PC-3 (cell line): ENCODE data around the gene IGIP. TPM values are rescaled to one million over a fixed set of nuclear protein-coding genes. Genes with fewer than 3 reads are reported as not detected.
"Not testable (repeated sequence)": the region's sequence is repeated elsewhere in the genome, so short reads cannot be mapped to it uniquely, and the experiment has no call there.

ENCODE experiments used
- ATAC-seq: fragments of 200-7000 bp; cut with Tn5 transposase; 2 replicates; pipeline ENCODE4 v1.9.1; 2020; ENCODE audit warnings: mild to moderate bottlenecking, moderate library complexity
- BruUV-seq: library from RNA; stranded (reverse); fragments of 400-500 nt; replicated peaks from 2 replicates; lab custom pipeline; 2021; lab: Mats Ljungman, UMichigan
- CTCF ChIA-PET: fragments of 300-600 bp; sonication (Branson Sonifier 250); formaldehyde crosslinking; loops from one replicate; lab custom pipeline; 2022; ENCODE audit warnings: antibody characterized with exemption; lab: Charles Lee
- POLR2A ChIA-PET: fragments of 300-600 bp; sonication (Branson Sonifier 250); formaldehyde crosslinking; loops from one replicate; lab custom pipeline; 2022; ENCODE audit warnings: antibody characterized with exemption; ENCODE audit not compliant: unreplicated experiment; lab: Charles Lee
- DNase-seq: peaks from one replicate; pipeline ENCODE4 v3.0.0-alpha.2; 2015
- H2AFZ ChIP-seq: fragments of 300-600 bp; sonication (generic); 2 replicates; pipeline ENCODE4 v1.6.0; 2016; ENCODE audit warnings: antibody characterized with exemption, low read length
- H3F3A ChIP-seq: fragments of 300-600 bp; sonication (generic); one replicate; pipeline ENCODE4 v1.6.0; 2017; ENCODE audit warnings: antibody characterized with exemption, low read length, control low read depth, mild to moderate bottlenecking; ENCODE audit not compliant: unreplicated experiment
- H3K27ac ChIP-seq: fragments of 300-600 bp; sonication (generic); 2 replicates; pipeline ENCODE4 v1.5.1; 2016; ENCODE audit warnings: mild to moderate bottlenecking, low read length
- H3K27me3 ChIP-seq: fragments of 300-600 bp; sonication (generic); 2 replicates; pipeline ENCODE4 v1.6.1; 2016; ENCODE audit warnings: low read length, mixed read lengths
- H3K36me3 ChIP-seq: fragments of 300-600 bp; sonication (generic); 2 replicates; pipeline ENCODE4 v1.6.1; 2016; ENCODE audit warnings: low read depth, mixed run types, low read length, mixed read lengths
- H3K4me1 ChIP-seq: fragments of 300-600 bp; sonication (generic); 2 replicates; pipeline ENCODE4 v1.5.1; 2016; ENCODE audit warnings: low read length; ENCODE audit not compliant: insufficient read depth
- H3K4me2 ChIP-seq: fragments of 300-600 bp; sonication (generic); 2 replicates; pipeline ENCODE4 v1.6.0; 2016; ENCODE audit warnings: low read length
- H3K4me3 ChIP-seq: fragments of 300-600 bp; sonication (generic); 2 replicates; pipeline ENCODE4 v1.5.1; 2016; ENCODE audit warnings: mild to moderate bottlenecking, low read length, mixed read lengths
- H3K79me2 ChIP-seq: fragments of 300-600 bp; sonication (generic); 2 replicates; pipeline ENCODE4 v1.6.1; 2017; ENCODE audit warnings: low read length, mixed read lengths
- H3K9ac ChIP-seq: fragments of 300-600 bp; sonication (generic); 2 replicates; pipeline ENCODE4 v1.6.0; 2016; ENCODE audit warnings: mild to moderate bottlenecking, low read length
- H3K9me2 ChIP-seq: fragments of 300-600 bp; sonication (generic); replicated peaks from 2 replicates; pipeline ENCODE4 v1.6.1; 2016; ENCODE audit warnings: mixed run types, low read length, mixed read lengths
- H3K9me3 ChIP-seq: fragments of 300-600 bp; sonication (generic); 2 replicates; pipeline ENCODE4 v1.6.1; 2016; ENCODE audit warnings: low read length, mixed read lengths
- H4K20me1 ChIP-seq: fragments of 300-600 bp; sonication (generic); 2 replicates; pipeline ENCODE4 v1.6.1; 2016; ENCODE audit warnings: low read length, mixed read lengths
- EZH2 ChIP-seq: fragments of 300-600 bp; sonication (generic); IDR thresholded peaks from one replicate; pipeline ENCODE4 v1.6.1; 2017; ENCODE audit warnings: antibody characterized with exemption, mild to moderate bottlenecking, low read length; ENCODE audit not compliant: unreplicated experiment
- EZH2phosphoT487 ChIP-seq: fragments of 300-600 bp; sonication (generic); IDR thresholded peaks from 2 replicates; pipeline ENCODE4 v1.6.1; 2018; ENCODE audit warnings: mild to moderate bottlenecking, antibody characterized with exemption, low read length, borderline replicate concordance
- intact Hi-C: fragments of 100-400 bp; cut with micrococcal nuclease; formaldehyde crosslinking; loops from 2 replicates; pipeline ENCODE4 v1.9.0; 2023
- total RNA-seq: library from RNA; depleted of rRNA; stranded (reverse); fragments of >200 nt; gene quantifications from 2 replicates; pipeline ENCODE4 v1.2.3, GENCODE V29; 2014
- TF ChIP-seq, protein P1 (sequence below): fragments of 300-600 bp; sonication (generic); conservative IDR thresholded peaks from 2 replicates; pipeline ENCODE4 v1.5.1; 2017; ENCODE audit warnings: antibody characterized with exemption, low read depth, mild to moderate bottlenecking, low read length

IGIP gene
- total RNA-seq, 1 experiment from 2014 or later = 1.3 TPM

DNA sequence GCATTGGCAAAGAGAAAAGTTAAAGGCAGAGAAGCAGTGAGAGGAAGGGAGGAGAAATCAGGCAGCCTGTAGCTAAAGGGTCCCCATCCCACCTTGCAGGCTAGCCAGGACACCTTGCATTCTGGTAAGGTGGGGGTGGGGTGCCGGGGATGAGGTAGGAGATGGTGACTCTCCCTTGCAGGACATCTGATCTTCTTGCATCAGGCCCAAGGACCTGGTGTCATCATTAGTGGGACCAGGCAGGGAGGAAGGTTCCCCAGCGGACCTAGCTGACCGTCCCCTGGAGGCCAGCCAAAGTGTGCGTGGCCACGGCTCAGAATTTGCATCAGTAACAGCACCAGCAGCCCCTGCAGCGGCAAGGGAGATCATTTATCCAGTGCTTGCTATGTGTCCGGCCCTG, 27.5 kb downstream of the IGIP start:
- Histone ChIP-seq H3K9ac (no peak overlapping the region), H3K9me3 (no peaks in the 10 kb centered on the region), H3K4me1 (peaks cover 5% of the 10 kb centered on the region), H3K79me2 (no peaks in the 10 kb centered on the region), H3K27me3 (no peaks in the 10 kb centered on the region), H3K36me3 (no peaks in the 10 kb centered on the region), H4K20me1 (no peaks in the 10 kb centered on the region), H3K27ac (no peak overlapping the region), H3K4me3 (no peak overlapping the region), H2AFZ (no peak overlapping the region), H3K4me2 (no peak overlapping the region), H3K9me2 (no peaks in the 10 kb centered on the region), H3F3A (no peaks in the 10 kb centered on the region)
- CTCF ChIA-PET = no interaction called here
- POLR2A ChIA-PET = no interaction called here
- no peak for ATAC-seq
- no TSS peak for BruUV-seq
- TF ChIP-seq EZH2phosphoT487 (no peak), EZH2 (no peak)
- TF ChIP-seq, protein P1, sequence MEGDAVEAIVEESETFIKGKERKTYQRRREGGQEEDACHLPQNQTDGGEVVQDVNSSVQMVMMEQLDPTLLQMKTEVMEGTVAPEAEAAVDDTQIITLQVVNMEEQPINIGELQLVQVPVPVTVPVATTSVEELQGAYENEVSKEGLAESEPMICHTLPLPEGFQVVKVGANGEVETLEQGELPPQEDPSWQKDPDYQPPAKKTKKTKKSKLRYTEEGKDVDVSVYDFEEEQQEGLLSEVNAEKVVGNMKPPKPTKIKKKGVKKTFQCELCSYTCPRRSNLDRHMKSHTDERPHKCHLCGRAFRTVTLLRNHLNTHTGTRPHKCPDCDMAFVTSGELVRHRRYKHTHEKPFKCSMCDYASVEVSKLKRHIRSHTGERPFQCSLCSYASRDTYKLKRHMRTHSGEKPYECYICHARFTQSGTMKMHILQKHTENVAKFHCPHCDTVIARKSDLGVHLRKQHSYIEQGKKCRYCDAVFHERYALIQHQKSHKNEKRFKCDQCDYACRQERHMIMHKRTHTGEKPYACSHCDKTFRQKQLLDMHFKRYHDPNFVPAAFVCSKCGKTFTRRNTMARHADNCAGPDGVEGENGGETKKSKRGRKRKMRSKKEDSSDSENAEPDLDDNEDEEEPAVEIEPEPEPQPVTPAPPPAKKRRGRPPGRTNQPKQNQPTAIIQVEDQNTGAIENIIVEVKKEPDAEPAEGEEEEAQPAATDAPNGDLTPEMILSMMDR = no peak
- intact Hi-C loops = no loop called here
- DNase-seq = no peak

DNA sequence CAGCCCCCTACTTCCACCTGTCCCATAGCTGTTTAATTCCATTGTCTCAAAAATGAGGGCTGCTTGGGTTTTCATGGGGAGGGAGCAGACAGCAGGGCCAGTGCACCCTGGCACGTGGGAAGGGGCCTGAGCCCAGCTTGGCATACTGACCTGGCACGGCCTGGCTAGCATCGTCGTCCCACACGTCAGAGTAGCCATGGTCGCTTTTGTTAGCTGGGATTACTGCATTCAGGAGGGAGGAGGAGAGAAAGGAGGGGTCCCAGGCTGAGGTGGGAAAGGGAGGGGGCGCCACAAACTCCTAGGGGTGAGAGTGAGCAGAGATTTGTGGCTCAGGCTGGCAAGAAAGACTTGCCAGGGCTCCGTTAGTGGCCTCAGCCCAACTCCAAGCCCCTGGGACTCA, 28.2 kb downstream of the IGIP start:
- Histone ChIP-seq H3F3A (no peaks in the 10 kb centered on the region), H3K27me3 (no peaks in the 10 kb centered on the region), H3K79me2 (no peaks in the 10 kb centered on the region), H3K27ac (no peak overlapping the region), H3K4me2 (no peak overlapping the region), H2AFZ (no peak overlapping the region), H4K20me1 (no peaks in the 10 kb centered on the region), H3K4me3 (no peak overlapping the region), H3K36me3 (no peaks in the 10 kb centered on the region), H3K9ac (no peak overlapping the region), H3K9me2 (no peaks in the 10 kb centered on the region), H3K4me1 (peaks cover 5% of the 10 kb centered on the region), H3K9me3 (no peaks in the 10 kb centered on the region)
- POLR2A ChIA-PET = no interaction called here
- intact Hi-C loops = no loop called here
- no TSS peak for BruUV-seq
- CTCF ChIA-PET = interaction anchor here (1.0 kb wide), 1 partner anchor 81 kb away, joined by 3 read pairs; no protein-coding TSS in a partner anchor
- DNase-seq = no peak
- no peak for ATAC-seq
- TF ChIP-seq EZH2 (no peak), EZH2phosphoT487 (no peak)
- TF ChIP-seq, protein P1 = no peak

GRCh38 chr5:140154710-140155381, 29.1 kb downstream of the IGIP start:
- H3K4me2 ChIP-seq, H3K36me3 ChIP-seq, POLR2A ChIA-PET, intact Hi-C loops, H4K20me1 ChIP-seq, DNase-seq, H3K4me3 ChIP-seq, H3F3A ChIP-seq, BruUV-seq, ATAC-seq, H3K4me1 ChIP-seq, H3K27ac ChIP-seq, H3K9ac ChIP-seq, H3K27me3 ChIP-seq, H3K79me2 ChIP-seq, H3K9me2 ChIP-seq, H2AFZ ChIP-seq, H3K9me3 ChIP-seq: not testable (repeated sequence)
- CTCF ChIA-PET = interaction anchor here (1.0 kb wide), 1 partner anchor 82 kb away, joined by 3 read pairs; no protein-coding TSS in a partner anchor
